Adipocyte (in vitro differentiated cells): ENCODE results near the gene PLBD2.

Experiments used
- DNase-seq: peaks from one replicate; pipeline ENCODE4 v3.0.0-alpha.2; 2015; ENCODE audit warnings: low read depth
- H3K27me3 ChIP-seq: replicated peaks from 2 replicates; pipeline ENCODE4 v1.7.0; 2013; ENCODE audit warnings: mild to moderate bottlenecking, low read length, moderate library complexity; ENCODE audit not compliant: control insufficient read depth, insufficient read depth
- H3K36me3 ChIP-seq: 2 replicates; pipeline ENCODE4 v1.7.0; 2013; ENCODE audit warnings: low read length, mild to moderate bottlenecking, moderate library complexity; ENCODE audit not compliant: control insufficient read depth, insufficient read depth, severe bottlenecking
- H3K4me1 ChIP-seq: 2 replicates; pipeline ENCODE4 v1.7.0; 2013; ENCODE audit warnings: mild to moderate bottlenecking, low read length, moderate library complexity; ENCODE audit not compliant: control insufficient read depth, insufficient read depth
- H3K4me3 ChIP-seq: 2 replicates; pipeline ENCODE4 v1.7.0; 2013; ENCODE audit warnings: mild to moderate bottlenecking, low read length, moderate library complexity
- H3K9ac ChIP-seq: 2 replicates; pipeline ENCODE4 v1.7.0; 2013; ENCODE audit warnings: mild to moderate bottlenecking, low read length, moderate library complexity
- H3K9me3 ChIP-seq: 2 replicates; pipeline ENCODE4 v1.7.0; 2013; ENCODE audit warnings: mild to moderate bottlenecking, low read length, moderate library complexity; ENCODE audit not compliant: control insufficient read depth

PLBD2 gene

GRCh38 chr12:113326775-113327395 is 31.5 kb upstream of the PLBD2 start:
- no peaks in the 10 kb centered on the region for H3K27me3 ChIP-seq
- peaks cover 15% of the 10 kb centered on the region for H3K4me1 ChIP-seq
- peaks cover under 1% of the 10 kb centered on the region for H3K36me3 ChIP-seq
- no peaks in the 10 kb centered on the region for H3K9me3 ChIP-seq
- H3K4me3 ChIP-seq = no peak overlapping the region
- peak overlapping the region; percentile 49 for H3K9ac ChIP-seq
- no peak for DNase-seq

GRCh38 chr12:113328368-113328889 is 30.0 kb upstream of the PLBD2 start:
- Histone ChIP-seq H3K27me3 (no peaks in the 10 kb centered on the region), H3K36me3 (peaks cover 3% of the 10 kb centered on the region), H3K4me1 (peaks cover 15% of the 10 kb centered on the region), H3K9me3 (no peaks in the 10 kb centered on the region), H3K9ac (no peak overlapping the region), H3K4me3 (no peak overlapping the region)
- no peak for DNase-seq

GRCh38 chr12:113329022-113329790 is 29.2 kb upstream of the PLBD2 start:
- no peak overlapping the region for H3K4me3 ChIP-seq
- H3K36me3 ChIP-seq = peaks cover 3% of the 10 kb centered on the region
- no peaks in the 10 kb centered on the region for H3K9me3 ChIP-seq
- DNase-seq = no peak
- no peak overlapping the region for H3K9ac ChIP-seq
- H3K4me1 ChIP-seq = peaks cover 20% of the 10 kb centered on the region
- no peaks in the 10 kb centered on the region for H3K27me3 ChIP-seq

- H3K4me3 ChIP-seq = no peak overlapping the region
- peaks cover 3% of the 10 kb centered on the region for H3K36me3 ChIP-seq
- H3K27me3 ChIP-seq = no peaks in the 10 kb centered on the region
- no peak for DNase-seq
- H3K4me1 ChIP-seq = peaks cover 25% of the 10 kb centered on the region
- H3K9me3 ChIP-seq = no peaks in the 10 kb centered on the region
- no peak overlapping the region for H3K9ac ChIP-seq
Observed at GRCh38 chr12:113329791-113330417, 28.5 kb upstream of the PLBD2 start.

GRCh38 chr12:113330505-113330904 is 27.9 kb upstream of the PLBD2 start:
- Histone ChIP-seq H3K27me3 (no peaks in the 10 kb centered on the region), H3K36me3 (peaks cover 3% of the 10 kb centered on the region), H3K9ac (no peak overlapping the region), H3K9me3 (no peaks in the 10 kb centered on the region), H3K4me3 (no peak overlapping the region), H3K4me1 (peaks cover 25% of the 10 kb centered on the region)
- no peak for DNase-seq

GRCh38 chr12:113332688-113333417 is 25.5 kb upstream of the PLBD2 start:
- Histone ChIP-seq H3K9me3 (no peaks in the 10 kb centered on the region), H3K27me3 (no peaks in the 10 kb centered on the region), H3K9ac (no peak overlapping the region), H3K36me3 (peaks cover 3% of the 10 kb centered on the region), H3K4me3 (no peak overlapping the region), H3K4me1 (peaks cover 10% of the 10 kb centered on the region)
- DNase-seq = no peak

GRCh38 chr12:113333418-113333750 is 25.0 kb upstream of the PLBD2 start:
- peaks cover 10% of the 10 kb centered on the region for H3K4me1 ChIP-seq
- H3K9ac ChIP-seq = no peak overlapping the region
- no peaks in the 10 kb centered on the region for H3K27me3 ChIP-seq
- H3K4me3 ChIP-seq = no peak overlapping the region
- no peak for DNase-seq
- no peaks in the 10 kb centered on the region for H3K9me3 ChIP-seq
- H3K36me3 ChIP-seq = peaks cover 3% of the 10 kb centered on the region

GRCh38 chr12:113333877-113334785 is 24.3 kb upstream of the PLBD2 start:
- Histone ChIP-seq H3K9me3 (no peaks in the 10 kb centered on the region), H3K9ac (peak overlapping the region; percentile 89), H3K4me1 (peaks cover 10% of the 10 kb centered on the region), H3K36me3 (peaks cover 3% of the 10 kb centered on the region), H3K4me3 (peak overlapping the region; percentile 85), H3K27me3 (no peaks in the 10 kb centered on the region)
- no peak for DNase-seq

- Histone ChIP-seq H3K9me3 (no peaks in the 10 kb centered on the region), H3K36me3 (peaks cover 3% of the 10 kb centered on the region), H3K4me1 (peaks cover 10% of the 10 kb centered on the region), H3K4me3 (peak within 1 kb of the TSS; percentile 85), H3K27me3 (no peaks in the 10 kb centered on the region), H3K9ac (peak within 1 kb of the TSS; percentile 89)
- peak; percentile 95 for DNase-seq
Observed at GRCh38 chr12:113334786-113335539, 23.4 kb upstream of the PLBD2 start, which contains the start of gene SLC8B1. Gene SLC8B1, minus strand, starts transcription at chr12:113335109. Its CDS starts 2,231 bp downstream, at chr12:113332878.

- Histone ChIP-seq H3K4me3 (no peak overlapping the region), H3K36me3 (no peaks in the 10 kb centered on the region), H3K27me3 (peaks cover 6% of the 10 kb centered on the region), H3K9me3 (no peaks in the 10 kb centered on the region), H3K4me1 (peaks cover 1% of the 10 kb centered on the region), H3K9ac (no peak overlapping the region)
- DNase-seq = no peak
Observed at GRCh38 chr12:113339540-113339939, 18.8 kb upstream of the PLBD2 start.
